Middle frontal gyrus (tissue), 1 donor: ENCODE results near the gene SPAST.
"Not testable (repeated sequence)": the region's sequence is repeated elsewhere in the genome, so short reads cannot be mapped to it uniquely, and the experiment has no call there.

Source experiments
- DNase-seq: peaks from one replicate; pipeline ENCODE4 v3.0.0-alpha.2; 2015; ENCODE audit warnings: low spot score; ENCODE audit errors: extremely low spot score

Gene SPAST

GRCh38 chr2:32128636-32129035 lies 65.3 kb downstream of the SPAST start:
- DNase-seq: no peak

GRCh38 chr2:32129086-32129485 lies 65.7 kb downstream of the SPAST start:
- no peak for DNase-seq

GRCh38 chr2:32135409-32135808 lies 72.1 kb downstream of the SPAST start:
- DNase-seq: no peak

- DNase-seq: no peak
Measured at GRCh38 chr2:32136097-32136496, 72.7 kb downstream of the SPAST start.

- not testable (repeated sequence) for DNase-seq
Measured at GRCh38 chr2:32151544-32151943, 88.2 kb downstream of the SPAST start.

GRCh38 chr2:32159678-32160077 lies 96.3 kb downstream of the SPAST start:
- DNase-seq: no peak

GRCh38 chr2:32161296-32161695 lies 97.9 kb downstream of the SPAST start:
- DNase-seq: no peak

GRCh38 chr2:32164254-32164653 lies 100.9 kb downstream of the SPAST start:
- not testable (repeated sequence) for DNase-seq

GRCh38 chr2:32165027-32165347 lies 101.6 kb downstream of the SPAST start:
- DNase-seq: not testable (repeated sequence)

GRCh38 chr2:32166115-32166574 lies 102.8 kb downstream of the SPAST start:
- no peak for DNase-seq

GRCh38 chr2:32168513-32168912 lies 105.2 kb downstream of the SPAST start:
- no peak for DNase-seq

GRCh38 chr2:32172870-32173269 lies 109.5 kb downstream of the SPAST start:
- no peak for DNase-seq

GRCh38 chr2:32182667-32183066 lies 119.3 kb downstream of the SPAST start:
- DNase-seq: no peak

- no peak for DNase-seq
Measured at GRCh38 chr2:32189011-32189410, 125.7 kb downstream of the SPAST start.

GRCh38 chr2:32192418-32192817 lies 129.1 kb downstream of the SPAST start:
- no peak for DNase-seq

GRCh38 chr2:32200814-32201213 lies 137.5 kb downstream of the SPAST start:
- no peak for DNase-seq

- DNase-seq: not testable (repeated sequence)
Measured at GRCh38 chr2:32203428-32203827, 140.1 kb downstream of the SPAST start.
